ENCODE results near the gene FAU.

FAU gene

DNA sequence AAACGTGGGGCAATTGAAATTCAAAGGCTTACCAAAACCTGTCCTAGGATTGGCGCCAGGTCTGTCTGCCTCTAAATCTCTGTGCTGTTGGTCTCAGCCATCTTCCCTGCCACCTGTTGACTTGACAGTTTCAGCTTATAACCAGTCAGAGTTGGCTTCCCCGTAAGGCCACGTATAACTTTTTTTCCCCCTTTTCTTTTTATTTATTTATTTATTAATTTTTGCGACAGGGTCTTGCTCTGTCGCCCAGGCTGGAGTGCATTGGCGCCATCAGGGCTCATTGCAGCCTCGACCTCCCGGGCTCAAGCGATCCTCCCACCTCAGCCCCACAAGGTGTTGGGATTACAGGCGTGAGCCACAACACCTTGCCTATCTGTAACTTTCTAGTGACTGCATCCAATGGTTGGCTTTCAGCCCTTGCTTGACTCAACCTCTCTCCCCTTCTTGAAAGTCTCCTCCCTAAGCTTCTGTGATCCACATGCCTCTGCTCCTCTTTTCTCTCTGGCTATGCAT is 13.8 kb upstream of the FAU start:
- DNase-seq: no peak

- peak; percentile 72 for DNase-seq
These were observed 13.2 kb upstream of the FAU start for GRCh38 chr11:65134952-65135632.

DNA sequence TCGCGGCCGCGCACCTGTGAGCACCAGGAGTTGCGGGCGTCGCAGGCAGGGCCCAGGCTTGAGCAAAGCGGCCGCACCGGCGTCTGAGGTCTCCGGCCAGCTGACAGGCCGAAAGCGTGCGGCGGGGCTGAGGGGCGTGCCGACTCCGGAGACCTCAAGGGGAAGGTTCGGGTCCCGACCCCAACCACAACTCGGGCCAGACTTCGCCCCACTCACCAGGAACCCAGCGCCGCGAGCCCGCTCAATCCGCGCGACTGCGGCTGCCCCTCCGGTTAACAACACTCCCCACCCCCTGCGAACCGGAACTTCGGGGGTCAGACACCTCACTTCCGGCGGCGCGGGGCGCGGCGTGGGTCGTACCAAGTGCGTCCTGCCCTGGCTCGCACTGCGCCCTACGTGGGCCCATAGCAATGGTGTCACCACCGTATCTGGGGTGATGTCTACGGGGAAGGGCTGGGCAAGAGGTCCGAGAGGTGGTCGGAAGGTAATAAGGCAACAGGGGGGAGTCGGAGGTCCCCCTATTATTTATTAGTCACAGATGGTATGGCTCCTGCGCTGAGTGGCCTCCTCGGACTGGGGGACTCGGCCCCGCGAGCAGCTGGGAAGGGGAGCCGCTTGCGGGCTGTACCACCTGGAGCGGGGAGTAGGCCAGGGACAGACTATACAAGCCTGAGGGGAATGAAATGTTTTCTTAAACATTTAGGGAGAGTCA is 12.5 kb upstream of the FAU start, which contains the start of gene SYVN1:
Gene SYVN1 (minus strand): TSS at position 280 of the 712 bp plus-strand sequence. CDS start 918 bp downstream, outside the sequence.
- peak; percentile 89 for DNase-seq

DNA sequence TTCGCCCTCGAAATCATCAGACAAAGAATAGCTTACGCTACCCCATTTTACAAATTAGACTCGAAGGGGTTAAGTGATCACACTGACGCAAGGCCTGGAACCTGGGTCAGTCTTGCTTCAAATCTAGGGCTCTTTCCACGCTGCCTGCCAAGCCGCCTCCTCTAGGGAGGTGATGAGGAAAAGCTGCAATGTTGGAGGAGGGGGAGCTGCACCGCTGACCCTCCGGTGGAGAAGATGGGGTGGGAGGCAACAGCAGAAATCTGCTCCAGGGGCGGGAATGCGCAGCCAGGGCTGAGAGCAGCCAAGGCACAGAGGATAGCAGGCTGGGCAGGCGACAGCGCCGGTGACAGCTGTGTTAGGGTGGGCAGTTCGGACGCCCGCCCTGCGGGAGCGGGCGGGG is 11.8 kb upstream of the FAU start:
- DNase-seq: no peak

- DNase-seq: no peak
These were observed 11.2 kb upstream of the FAU start for GRCh38 chr11:65132988-65133700.

GRCh38 chr11:65132238-65132987 is 10.5 kb upstream of the FAU start:
- DNase-seq: no peak

- no peak for DNase-seq
These were observed 9.9 kb upstream of the FAU start for GRCh38 chr11:65131895-65132237.

DNA sequence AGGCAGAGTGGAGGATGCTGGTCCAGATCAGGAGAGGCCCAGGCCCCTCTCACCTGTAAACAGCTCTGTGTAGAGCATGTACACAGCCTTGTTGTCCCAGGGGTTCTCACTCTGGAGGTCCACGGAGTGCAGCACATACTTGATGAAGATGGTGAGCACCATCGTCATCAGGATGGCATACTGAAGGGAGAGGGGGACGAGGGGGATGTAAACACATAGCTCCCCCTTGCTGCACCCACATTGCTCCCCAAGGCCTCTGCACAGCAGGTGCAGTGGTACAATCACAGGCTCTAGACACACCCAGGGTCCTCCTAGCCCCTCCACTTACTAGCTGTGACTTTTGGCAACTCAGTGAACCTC is 9.5 kb upstream of the FAU start:
- DNase-seq: no peak

DNA sequence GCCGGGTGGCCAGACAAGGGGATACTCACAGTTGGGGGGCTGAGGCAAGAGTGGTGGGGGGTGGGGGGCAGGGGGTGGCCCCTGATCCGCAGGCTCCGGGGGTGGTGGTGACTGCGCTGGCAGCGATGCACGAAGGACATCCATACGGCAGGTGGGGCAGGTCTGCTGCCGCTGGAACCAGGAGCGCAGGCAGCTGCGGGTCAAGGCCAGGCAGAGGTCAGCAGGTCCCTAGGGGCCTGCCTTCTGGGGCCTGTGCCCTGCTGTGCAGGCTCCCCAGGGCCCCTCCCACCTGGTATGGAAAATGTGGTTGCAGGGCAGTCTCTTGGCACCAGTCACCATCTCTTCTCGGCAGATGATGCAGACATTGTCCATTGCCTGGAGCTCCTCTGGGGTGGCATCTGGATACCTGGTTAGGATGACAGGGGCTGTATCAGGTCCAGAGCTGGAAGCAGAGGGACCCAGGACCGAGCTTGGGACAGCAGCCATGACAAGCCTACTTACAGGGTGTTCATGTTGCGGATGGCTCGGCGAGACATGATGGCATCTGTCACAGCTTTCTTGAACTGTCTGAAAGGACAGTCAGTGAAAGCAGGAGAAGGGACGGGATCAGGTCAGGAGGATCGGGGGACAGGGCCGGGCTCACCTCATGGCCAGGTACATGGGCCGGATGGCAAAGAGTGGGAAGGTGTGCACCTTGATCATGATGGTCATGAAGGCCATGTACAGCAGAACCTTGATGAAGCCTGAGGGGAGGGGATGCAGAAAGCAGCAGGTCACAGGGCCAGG is 8.9 kb upstream of the FAU start:
- no peak for DNase-seq

GRCh38 chr11:65129649-65130441 is 7.9 kb upstream of the FAU start:
- DNase-seq: no peak

DNA sequence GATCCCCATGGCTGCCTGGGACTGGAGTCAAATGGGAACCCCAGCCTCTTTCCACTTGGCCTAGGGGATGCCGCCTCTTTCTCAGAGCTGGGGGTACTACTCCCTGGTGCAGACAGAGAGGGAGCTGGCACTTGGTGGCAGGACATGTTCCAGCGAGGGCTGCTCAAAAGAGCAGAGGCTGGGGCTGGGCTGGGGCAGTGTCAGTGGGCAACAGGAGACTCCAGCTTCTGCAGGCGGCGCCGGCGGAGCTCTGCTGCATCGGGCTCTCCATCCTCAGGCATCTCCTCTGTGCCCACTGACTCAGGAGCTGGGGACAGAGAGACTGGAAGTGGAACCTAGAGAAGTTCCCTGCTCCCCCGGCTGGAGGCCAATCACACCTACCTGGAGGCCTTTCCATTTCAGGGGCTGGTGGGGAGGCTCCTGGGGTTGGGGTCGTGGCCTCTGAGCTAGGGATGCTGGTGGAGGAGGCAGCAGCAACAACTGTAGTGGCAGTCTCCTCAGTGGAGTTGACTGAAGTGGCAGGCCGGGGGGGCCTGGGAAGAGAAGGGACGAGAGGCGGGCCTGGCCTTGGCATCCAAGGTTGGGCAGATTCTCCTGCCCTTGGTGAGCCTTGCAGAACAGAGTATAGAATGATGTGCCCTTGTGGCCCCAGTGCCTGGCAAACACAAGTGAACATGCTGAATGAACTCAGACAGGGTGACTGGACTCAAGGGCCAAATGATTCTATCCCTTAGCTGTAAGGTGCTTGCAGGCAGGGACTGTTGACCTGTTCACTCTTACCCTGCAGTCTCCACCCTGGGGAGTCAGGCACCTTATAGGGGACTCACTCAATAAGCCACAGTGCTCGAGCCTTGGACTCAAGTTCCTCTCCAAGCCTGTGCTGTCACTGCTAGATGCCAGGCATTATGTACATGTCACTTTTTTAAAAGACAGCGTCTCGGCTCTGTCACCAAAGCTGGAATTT is 6.5 kb upstream of the FAU start:
- no peak for DNase-seq

DNA sequence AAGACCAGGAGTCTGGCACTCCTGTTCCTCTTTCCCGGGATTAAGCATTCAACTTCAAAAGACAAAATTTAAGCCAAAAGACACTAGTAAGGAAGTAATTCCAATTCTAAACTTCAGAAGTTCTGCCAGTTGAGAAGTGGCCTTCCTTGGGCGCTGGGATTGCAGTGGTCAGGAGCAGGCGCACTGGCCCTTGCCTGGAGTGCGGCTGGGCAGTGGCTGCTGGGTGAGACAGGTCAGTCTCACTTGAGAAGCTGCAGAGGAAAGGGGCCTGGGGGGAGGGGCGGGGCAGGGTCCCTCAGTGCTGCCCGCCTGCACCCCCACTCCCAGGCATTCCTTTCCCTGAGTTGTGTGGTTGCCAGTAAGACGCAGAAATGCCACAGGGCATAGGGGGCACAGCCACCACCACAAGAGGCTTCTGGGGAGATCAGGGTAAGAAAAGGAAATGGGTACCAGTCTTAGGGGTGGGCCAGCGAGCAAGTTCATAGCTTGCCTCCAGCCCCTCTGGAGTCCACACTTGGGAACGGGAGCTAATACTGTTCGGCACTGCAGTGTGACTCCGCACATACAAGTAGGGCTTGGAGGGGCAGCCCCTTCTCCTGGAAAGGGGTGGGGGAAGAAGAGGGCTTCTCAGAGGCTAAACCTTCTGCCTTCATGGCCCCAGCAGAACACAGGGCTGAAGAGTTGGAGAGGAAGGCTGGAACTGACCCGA is 5.7 kb upstream of the FAU start:
- no peak for DNase-seq

GRCh38 chr11:65126624-65127274 is 4.8 kb upstream of the FAU start:
- DNase-seq: no peak

- DNase-seq: no peak
These were observed 3.5 kb upstream of the FAU start for GRCh38 chr11:65125197-65126056.

- no peak for DNase-seq
These were observed 2.7 kb upstream of the FAU start for GRCh38 chr11:65124480-65125196.

DNA sequence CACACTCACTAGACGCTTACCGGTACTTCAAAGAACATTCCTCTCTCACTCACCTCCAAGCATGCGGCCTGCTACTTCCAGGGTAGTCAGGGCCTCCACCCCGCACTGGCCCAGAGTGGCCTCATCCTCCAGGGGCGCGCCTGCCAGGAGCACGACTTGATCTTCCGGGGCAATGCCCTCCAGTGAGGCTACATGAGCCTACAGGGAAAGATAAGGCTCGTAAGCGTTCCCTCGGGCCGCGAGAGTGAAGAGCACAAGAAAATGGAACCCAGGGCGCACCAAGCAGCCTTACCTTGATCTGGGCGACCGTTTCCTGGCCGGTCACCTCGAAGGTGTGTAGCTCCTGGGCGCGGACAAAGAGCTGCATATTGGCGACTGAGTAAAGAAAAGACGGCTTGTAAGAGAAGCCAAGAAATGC is 478 bp downstream of the FAU start:
- no peak for DNase-seq

DNA sequence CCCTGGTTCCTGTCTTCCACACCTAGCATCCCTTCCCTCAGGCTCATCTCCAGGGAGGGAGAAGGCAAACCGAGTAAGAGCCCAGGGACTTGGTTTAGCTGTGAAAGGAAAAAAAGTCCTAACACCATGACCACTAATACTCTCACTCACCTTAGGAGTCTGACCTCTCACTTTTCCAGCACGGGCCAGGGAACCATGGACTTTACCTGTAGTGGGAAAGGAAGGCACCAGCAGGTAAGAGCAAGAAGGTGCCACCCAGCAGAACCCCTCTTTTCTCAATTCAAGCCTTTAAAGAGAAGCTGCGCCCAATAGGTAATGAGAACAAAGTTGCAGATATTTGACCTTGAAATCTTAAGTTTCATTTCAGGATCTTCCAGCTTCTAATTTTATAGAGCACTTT is 1.1 kb downstream of the FAU start:
- DNase-seq: no peak
